ENCODE data around the gene CARS1. TPM values are rescaled to one million over a fixed set of nuclear protein-coding genes. Genes with fewer than 3 reads are reported as not detected.
A peak's percentile ranks its signal among the peaks of the same experiment; 100 is the strongest.

Gene CARS1
- total RNA-seq, 1 donor = 68.2 TPM

- no peak overlapping the region for H3K4me3 ChIP-seq (ENCODE audit: low read depth, low read length)
- TF ChIP-seq CTCF (IDR thresholded peaks at IDR 0.05; ENCODE audit: insufficient read depth, low read depth, low read length) = no peak
- DNase-seq (ENCODE audit: low read depth) = no peak
These were observed 44.9 kb upstream of the CARS1 start for GRCh38 chr11:3101921-3102640.

- no peak overlapping the region for H3K4me3 ChIP-seq (ENCODE audit: low read depth, low read length)
- DNase-seq (ENCODE audit: low read depth) = no peak
- no peak for TF ChIP-seq CTCF (IDR thresholded peaks at IDR 0.05; ENCODE audit: insufficient read depth, low read depth, low read length)
These were observed 42.0 kb upstream of the CARS1 start for GRCh38 chr11:3099178-3099577.

- no peak for DNase-seq (ENCODE audit: low read depth)
- H3K4me3 ChIP-seq (ENCODE audit: low read depth, low read length) = no peak overlapping the region
- TF ChIP-seq CTCF (IDR thresholded peaks at IDR 0.05; ENCODE audit: insufficient read depth, low read depth, low read length) = no peak
These were observed 39.8 kb upstream of the CARS1 start for GRCh38 chr11:3096909-3097530.

GRCh38 chr11:3095712-3096361 is 38.6 kb upstream of the CARS1 start:
- no peak overlapping the region for H3K4me3 ChIP-seq (ENCODE audit: low read depth, low read length)
- no peak for TF ChIP-seq CTCF (IDR thresholded peaks at IDR 0.05; ENCODE audit: insufficient read depth, low read depth, low read length)

GRCh38 chr11:3094223-3094824 is 37.1 kb upstream of the CARS1 start:
- DNase-seq (ENCODE audit: low read depth) = no peak
- H3K4me3 ChIP-seq (ENCODE audit: low read depth, low read length) = no peak overlapping the region
- no peak for TF ChIP-seq CTCF (IDR thresholded peaks at IDR 0.05; ENCODE audit: insufficient read depth, low read depth, low read length)

More at GRCh38 chr11:3095712-3096361, 38.6 kb upstream of the CARS1 start:
- peak; percentile 89 for DNase-seq (ENCODE audit: low read depth)

- TF ChIP-seq CTCF (IDR thresholded peaks at IDR 0.05; ENCODE audit: insufficient read depth, low read depth, low read length) = no peak
- DNase-seq (ENCODE audit: low read depth) = no peak
- H3K4me3 ChIP-seq (ENCODE audit: low read depth, low read length) = no peak overlapping the region
These were observed 36.3 kb upstream of the CARS1 start for GRCh38 chr11:3093281-3094191.
